AML-193 (cell line): ENCODE data around the gene TNC.
"Not testable (repeated sequence)": the region's sequence is repeated elsewhere in the genome, so short reads cannot be mapped to it uniquely, and the experiment has no call there.

Source experiments
- DNase-seq, 2 experiments: peaks; one replicate each; lab custom pipeline; 2025; lab: John Stamatoyannopoulos, UW

TNC gene

DNA sequence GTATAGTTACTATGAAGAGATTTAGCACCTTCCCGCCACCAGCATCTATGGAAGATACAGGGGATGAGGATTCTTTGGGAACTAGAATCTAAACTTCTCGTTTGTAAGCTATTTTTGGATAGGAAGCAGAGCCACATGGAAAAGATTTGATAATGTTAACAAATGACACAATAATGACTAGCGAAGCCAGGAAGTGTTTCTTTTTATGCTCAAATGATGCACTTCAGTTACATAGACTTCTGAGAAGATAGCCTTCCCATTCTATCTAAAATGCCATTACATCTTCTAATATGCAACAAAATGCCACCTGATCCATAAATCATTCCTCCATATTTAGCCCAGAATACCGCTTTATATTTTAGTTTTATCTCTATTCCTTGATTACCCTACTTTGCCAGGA, 17.0 kb upstream of the TNC start:
- no peak for DNase-seq

DNA sequence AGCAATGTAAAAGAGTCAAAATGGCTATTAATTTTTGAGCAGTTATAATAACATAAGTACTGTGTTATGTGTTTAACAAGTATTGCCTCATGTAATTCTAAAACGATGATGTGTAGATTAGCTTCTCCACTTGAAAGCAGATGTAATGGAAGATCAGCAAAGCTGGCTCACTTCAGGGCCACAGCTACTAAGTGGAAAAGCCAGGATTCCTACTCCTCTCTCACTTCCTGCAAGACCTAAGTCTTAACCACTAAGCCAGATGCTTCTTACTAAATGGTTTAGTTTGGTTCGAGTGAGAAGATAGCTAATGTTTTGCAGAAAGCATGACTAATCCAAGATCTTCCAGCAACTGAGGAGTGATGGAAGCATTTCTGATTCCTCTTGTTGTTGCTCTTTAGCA, 15.7 kb upstream of the TNC start:
- DNase-seq: no peak

DNA sequence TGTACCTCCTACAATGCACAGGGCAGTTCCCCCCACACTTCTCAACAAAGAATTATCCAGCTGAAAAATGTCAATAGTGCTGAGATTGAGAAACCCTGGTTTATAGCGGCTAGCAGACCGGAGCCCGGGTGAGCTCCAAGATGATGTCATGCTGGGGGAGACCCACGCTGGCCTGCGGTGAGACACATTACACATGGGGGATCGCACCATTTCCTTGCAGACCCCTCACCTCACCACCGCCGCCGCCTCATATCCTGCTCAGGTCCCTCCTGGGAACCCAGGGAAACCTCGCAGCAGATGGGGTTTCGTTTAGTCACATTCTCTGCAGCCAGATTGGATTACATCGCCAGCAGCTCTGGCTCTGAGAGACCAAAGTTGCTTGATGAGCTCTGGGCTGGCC, 14.7 kb upstream of the TNC start:
- DNase-seq: no peak

DNA sequence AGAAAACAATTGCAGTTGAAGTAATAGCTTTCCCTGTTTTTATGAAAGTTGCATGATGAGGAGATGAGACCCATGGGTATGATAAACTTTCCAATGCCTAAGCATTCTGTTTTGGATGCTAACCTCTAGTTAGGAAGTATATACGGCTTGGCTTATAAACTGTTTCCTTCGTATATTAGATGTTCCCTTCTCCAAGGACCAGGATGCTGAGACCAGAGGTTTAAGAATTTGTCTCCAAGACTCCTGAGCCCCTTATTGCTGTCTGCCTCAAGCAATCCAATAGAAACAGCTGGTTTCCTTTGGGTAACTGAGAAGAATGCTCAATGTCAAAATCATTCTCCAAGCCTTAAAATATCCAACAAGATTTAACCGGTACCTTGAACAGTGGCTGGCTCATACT, 12.2 kb upstream of the TNC start:
- DNase-seq: no peak

DNA sequence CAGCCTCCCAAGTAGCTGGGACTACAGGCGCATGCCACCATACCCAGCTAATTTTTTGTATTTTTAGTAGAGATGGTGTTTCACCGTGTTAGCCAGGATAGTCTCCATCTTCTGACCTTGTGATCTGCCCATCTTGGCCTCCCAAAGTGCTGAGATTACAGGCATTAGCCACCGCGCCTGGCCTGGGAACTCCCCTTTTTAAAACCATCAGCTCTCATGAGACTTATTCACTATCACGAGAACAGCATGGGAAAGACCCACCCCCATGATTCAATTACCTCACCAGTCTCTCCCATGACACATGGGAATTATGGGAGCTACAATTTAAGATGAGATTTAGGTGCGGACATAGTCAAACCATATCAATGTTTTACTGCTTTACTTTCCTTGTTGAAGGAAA, 10.8 kb upstream of the TNC start:
- not testable (repeated sequence) for DNase-seq

DNA sequence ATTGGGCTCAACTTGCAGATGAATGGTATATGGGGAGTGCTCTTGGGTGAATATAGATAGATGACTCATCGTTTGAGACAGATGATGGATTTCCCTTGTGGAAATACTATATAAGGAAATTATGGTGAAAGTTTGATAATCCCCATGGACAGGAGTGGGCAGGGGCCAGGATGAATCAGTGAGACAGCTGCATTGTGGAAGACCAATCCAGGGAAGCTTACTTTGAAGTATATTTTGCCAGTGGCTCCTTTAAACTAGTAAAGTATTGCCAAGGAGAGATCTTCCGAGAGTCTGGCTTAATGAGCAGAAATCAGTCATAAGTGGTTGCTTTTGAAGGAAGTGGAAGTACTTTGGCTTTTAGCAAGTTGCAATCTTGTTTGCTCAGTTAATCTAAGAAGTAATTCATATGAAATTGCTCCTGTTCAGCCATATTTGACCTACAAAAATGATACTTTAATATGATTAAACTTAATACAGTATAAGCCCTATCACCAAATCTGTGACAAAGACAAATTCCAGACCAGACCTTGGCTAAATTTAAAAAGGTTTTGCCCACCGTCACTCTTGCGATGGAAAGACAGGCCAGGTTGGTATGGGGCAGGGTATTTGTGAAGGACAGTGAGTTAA, 9.3 kb upstream of the TNC start:
- DNase-seq: no peak

DNA sequence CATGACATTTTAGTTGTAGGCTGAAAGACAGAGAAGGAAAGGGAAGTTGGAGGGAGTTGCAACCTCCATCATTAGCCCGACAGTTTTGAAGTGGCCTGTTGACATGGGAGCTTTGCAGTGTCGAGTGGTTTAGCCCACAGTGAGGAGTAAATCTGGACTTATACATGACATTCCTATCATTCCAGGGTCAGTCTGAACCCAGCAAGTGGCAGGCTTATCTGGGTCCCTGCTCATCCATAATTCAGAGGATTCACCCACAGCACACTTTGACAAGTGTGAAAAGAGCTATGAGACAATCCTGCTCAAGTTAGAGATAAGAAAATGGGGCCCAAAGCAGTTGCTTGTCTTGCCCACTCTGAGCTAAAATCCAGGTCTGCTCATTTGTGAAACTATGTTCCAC, 8.4 kb upstream of the TNC start:
- no peak for DNase-seq

DNA sequence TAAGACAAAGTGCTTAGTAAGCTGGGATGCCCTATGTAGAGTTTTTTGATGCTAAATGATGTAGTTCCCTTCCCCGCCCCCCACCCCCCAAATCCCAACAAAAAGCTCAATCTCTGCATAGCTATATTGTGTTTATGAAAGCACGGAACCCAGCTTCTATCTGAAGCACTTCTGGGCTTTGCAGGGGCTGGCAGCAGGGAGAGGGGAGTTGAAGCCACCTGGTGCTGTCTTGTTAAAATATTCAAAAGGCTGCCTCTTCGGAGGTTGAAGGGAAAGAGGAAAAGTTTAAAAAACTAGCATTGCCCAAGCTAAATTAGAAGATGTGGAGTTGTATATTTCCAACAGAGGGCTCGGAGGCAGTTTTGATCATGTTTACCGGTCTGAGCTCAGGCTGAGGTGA, 5.0 kb upstream of the TNC start:
- DNase-seq: no peak

DNA sequence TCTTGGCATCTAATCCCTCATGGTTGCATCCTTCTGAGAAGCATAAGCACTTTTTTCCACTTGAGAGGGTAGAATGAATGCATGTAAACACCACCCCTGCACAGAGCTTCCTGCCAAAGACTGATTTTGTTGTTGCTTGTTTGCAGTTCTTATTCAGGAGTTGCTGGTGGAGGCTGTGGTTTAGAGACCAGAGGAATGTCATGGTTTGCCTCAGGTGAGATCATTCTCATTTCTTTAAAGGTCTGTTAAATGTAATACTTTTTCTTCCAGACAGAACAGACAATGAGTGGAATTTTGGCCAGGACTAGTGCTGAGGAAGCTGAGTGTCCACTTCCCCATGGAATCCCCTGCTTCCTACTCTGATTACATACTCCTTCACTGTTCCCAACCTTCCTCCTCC, 3.2 kb upstream of the TNC start:
- DNase-seq: no peak

DNA sequence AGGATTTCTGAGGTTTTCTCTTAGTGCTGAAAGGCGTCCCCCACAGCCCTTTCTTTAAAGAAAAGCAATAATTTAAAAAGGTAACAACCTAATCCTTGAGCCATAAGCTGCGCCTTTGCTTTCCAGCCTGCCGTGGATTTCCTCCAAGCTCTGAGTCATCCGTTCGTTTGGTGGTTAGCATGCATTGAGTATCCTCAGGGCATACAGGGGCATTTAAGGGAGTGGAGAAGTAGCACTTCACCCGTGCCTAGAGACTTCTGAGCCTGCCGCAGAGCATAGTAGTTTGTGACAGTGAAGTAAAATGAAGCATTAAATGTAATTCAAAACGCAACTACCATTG, 892 bp upstream of the TNC start:
- no peak for DNase-seq

DNA sequence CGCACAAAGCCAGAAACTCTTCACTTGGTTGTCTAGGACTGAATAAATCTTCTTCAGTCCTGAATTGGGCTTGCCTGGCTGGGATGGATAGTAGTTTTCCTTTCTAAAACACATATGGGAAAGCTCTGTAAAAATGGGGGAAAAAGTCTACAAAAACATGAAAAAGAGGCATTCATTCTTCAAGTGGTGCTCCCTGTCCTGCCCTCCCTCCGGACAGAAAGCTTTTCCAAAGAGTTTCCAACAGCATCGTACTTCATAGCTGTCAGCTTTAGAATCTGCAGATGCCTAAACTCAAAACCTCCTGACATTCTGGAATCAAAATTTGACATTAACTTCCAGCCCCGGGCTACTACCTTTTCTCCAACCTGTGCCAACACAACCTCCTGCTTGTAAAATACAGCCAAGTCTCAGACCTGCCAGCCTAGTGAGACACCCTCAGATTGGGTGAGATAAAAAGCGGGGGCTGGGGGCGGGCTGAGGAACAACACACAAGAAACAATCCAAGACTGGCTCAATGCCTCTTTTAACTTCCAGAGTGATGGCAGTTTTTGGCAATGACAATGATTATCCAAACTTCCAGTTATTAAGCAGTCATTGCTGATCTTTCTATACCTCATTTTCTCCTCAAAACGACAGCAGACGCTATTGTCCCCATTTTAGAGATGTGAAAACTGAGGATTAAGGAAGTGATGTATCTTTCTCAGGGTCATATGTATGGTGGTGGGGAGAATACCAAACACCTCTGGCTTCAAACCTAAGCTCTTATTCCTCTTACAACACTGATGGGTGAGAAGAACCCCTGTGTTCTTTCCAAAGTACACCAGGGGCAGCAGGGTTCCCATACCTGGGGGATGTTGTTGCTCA, 1.3 kb downstream of the TNC start:
- no peak for DNase-seq

DNA sequence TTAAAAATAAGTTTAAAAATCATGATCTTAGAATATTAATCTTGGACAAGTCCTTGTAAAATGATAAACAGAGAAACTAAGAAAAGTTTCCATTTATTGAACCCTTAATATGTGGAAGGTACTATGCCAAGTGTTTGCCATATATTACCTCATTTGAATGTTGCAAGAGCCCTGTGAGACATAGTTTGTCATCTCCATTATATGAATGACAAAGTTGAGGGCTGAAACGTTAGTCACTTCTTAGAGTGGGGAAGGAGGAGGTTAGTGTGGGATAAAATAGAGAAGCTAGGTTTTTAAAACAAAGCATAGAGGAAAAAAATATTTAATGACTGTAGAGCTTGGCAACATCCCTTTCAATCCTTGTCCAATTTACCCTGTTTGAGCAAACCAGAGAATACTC, 2.0 kb downstream of the TNC start:
- DNase-seq: no peak

DNA sequence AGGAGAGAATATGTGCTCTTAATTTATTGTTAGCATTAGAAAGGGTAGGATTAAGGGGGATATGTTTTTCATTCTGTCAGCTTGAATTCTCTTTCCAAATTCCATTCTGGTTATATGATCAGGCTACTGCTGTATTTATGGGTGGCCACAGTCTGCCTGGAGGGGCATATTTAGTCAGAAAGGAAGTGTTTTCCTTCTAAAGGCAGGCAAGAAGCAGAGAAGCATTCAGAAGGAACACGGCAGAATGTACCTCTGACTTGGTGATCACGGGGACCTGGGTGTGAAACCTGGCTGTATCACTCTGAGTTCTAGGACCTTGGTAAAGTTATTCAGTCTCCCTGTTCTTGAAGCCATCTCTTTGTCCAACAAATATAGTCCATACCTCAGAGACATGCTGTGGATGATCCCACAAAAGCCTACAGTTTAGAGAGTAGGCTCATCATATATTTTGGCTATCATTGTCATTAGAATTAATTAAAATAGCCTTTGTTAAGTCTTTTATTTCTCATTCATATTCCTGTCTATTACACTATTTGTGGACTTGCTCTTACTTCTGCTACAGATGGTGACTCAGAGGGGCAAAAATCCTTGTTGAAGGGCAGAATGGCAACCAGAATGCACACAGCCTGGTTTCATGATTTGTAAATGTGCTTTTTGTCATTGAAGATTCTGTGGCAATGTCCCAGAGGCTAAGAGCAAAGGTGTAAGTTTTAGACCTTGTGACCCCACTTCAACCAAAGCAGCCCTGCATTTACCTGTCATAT, 2.7 kb downstream of the TNC start:
- no peak for DNase-seq

DNA sequence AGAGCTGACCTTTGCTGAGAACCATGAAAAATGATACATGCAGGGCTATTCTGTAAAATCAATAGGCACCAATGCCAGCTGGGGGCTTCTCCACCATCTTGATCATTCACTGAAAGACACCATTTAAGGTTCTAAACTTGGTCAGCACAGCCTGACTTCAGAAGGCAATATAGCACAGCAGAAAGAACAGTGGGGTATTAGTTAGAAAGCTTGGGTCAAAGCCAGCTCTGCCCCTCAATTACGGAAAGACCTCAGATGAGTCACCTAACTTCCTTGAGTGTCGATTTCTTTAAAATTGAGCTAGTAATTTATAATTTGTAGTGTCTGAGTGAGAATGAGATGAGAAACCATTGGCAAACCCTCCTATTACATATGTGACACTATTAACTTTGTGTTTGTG, 3.4 kb downstream of the TNC start:
- no peak for DNase-seq

DNA sequence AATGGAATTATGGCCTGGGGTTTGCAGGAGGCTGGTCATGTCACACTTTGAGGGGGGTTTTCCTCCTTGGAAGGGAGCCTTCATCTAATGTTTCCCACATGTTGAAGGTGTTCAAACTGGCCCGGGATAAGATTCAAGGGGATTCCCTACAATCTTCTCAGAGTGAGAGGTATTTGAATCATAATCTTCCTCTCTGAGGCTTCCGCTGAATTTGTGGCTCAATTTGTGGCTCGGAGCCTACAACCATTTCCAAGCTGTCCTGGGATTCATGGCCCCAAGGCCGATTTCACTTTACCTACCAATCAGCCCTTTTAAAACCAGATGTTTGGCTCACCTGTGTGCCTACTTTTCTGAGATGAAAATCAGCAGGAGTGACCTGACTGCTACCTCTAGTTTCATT, 3.9 kb downstream of the TNC start:
- no peak for DNase-seq

DNA sequence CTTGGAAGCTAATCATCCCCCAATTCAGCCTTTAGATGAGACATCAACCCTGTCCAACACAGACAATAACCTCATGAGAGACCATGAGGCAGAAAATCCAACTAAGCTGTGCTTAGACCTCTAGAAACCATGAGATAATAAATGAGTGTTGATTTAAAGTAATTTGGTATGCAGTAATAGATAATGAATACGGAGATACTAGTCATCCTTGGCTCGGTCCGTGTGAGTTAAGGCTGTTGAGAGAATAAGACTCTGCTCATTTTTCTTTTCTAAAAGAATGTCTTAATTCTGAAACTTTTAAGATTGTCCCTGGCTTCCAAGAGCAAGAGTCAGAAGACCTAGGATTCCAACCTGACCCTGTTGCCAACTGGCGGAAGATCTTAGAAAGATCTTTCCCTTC, 6.1 kb downstream of the TNC start:
- no peak for DNase-seq

DNA sequence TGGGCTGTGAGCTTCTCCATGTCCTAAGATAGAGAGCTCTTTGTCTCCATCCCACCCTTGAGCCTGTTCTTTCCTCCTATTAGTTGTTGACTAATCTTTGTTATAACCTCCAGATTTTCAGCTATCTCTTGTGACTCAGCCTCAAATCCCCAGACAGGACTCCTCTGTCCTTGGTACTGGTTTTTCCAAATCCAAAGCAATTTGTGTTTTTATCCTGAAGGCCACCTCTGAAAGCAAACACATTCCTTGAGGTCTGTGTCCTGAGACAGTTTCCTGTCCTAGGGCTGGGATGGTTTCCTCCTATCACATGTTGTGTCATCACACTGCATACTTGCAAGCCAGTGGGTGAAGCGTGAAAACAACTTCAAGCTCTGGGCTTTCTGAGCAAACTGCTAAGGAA, 8.5 kb downstream of the TNC start:
- no peak for DNase-seq

DNA sequence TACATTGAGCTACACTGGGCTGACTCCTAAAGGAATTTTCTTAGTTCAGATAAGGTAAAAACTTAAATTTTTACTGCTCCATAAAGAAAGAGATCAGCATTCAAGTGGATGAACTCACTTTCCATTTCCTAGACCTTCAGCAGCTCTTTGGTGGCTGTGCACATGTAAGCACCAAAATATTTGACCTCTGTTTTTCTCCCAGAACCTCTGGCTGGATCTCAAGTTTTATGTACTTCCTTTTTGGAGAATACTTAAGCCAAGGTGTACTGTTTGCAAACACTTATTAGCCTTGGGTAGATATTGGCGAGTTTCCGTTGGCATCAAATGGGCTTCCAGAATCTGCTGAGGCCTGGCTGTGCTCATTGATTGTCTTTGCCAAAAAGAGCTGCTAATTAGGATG, 10.3 kb downstream of the TNC start:
- DNase-seq: no peak

DNA sequence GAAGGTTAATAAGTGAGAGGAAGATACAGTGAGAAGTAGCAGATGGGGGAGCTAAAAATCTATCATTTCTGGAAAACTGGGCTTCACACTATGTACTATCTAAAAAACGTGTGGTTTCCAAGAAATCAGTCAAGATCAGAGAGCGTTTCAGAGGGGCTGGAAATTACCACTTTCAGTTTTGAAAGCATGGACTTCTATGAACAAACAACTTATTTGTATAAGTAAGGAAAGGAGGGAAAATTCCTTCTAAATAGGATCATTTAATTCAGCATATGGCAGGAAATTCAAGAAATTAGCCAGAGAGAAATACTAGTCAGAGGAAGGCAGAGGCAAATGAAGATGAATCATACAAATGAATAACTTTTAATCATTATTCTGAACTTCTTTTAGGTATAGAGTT, 11.3 kb downstream of the TNC start:
- no peak for DNase-seq

DNA sequence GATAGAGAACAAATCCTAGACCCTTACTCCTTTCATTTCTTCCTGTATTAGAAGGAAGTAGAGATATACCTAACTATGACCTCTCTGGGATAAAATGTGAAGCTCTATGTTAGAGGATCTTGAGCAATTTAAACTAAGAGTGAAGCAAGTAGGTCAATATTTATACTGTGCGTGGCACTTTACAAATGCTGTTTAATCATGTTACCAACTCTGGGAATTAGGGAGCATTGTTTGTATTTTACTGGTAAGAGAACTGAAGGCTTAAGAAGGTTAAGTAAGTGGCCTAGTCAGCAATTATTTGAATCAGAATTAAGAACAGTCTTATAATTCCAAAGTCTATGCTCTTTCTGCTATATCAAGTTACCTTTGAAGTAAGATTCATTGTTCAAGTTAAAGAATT, 12.0 kb downstream of the TNC start:
- no peak for DNase-seq

DNA sequence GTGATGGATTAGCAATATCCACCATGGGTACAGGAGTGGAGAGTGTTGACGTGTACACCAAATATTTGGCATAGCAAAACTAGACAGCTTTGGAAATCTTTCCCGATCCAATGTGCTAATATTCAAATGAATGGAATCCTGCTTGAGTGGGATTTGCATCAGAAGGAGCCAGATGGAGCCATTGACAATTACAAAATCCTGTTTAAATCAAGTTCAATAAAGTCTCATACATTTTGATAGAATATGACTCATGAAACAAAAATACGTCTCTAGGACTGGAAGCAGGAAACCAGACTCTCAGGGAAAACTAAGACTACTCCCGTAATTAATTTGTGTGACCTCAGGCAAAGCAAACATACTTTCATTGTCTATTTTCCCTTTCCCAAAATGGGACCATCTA, 13.0 kb downstream of the TNC start:
- no peak for DNase-seq

DNA sequence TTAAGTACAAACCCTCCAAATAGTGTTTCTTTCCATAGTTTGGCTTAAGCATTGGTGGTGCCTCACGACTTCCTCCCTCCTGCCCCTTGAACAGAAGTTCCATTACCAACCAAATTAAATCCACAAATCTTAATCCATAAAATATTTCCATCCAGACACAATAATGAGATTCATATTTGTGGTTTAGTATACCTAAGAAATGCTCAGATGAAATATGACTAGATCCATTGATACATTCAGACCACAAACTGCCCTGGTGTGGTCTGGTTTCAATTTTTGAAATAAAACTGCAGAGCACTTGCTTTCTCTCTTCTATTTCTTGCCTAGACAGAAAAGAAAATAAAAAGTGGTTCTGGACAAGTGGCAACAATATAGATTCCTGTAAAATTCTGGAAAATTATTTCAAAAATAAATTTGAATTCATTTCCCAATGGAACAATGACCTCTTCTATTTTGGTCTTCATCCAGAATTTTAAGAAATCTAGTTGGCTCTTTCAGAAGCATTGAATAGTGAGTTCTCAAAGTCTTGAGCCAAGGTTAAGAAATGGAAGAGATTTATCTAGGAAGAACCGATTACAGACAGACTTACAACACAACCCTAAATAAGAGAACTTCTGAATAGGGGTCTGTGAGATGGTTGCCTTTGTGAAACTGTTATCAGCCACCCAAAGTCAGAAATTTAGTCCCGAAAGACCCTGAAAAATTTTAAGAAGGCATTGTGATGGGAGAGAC, 14.0 kb downstream of the TNC start:
- DNase-seq: no peak

DNA sequence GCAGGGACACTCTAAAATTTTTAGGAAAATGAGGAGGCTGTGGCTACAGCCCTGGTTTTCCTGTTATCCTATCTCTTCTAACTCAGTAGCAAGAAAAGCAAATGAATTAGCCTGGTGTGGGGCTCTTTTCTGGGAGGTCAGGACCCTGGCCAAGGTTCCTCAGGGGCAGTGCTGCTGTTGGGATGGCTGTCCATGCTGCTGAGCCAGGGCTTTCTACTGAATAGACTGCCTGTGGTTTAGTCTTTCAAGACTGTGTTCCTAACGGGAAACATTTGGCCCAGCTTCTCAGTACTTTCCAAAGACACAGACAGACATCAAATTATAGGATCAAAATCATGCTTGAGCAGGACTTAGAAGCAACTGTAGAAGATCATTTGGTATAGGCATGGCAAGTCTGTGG, 18.1 kb downstream of the TNC start:
- DNase-seq: no peak
